HepG2 (cell line): ENCODE measurements around the gene GPC3. TPM values are rescaled to one million over a fixed set of nuclear protein-coding genes. Genes with fewer than 3 reads are reported as not detected.

Source experiments
- ATAC-seq: fragments of 200-7000 bp; cut with Tn5 transposase; 3 replicates; pipeline ENCODE4 v1.9.1; 2020; ENCODE audit warnings: mild to moderate bottlenecking, moderate library complexity
- BruUV-seq: library from RNA; stranded (reverse); fragments of 400-500 nt; replicated peaks from 2 replicates; lab custom pipeline; 2021; lab: Mats Ljungman, UMichigan
- CTCF ChIA-PET: fragments of 300-600 bp; formaldehyde crosslinking; extraction: SDS; loops from one replicate; lab custom pipeline; 2021; ENCODE audit warnings: low total read pairs, inconsistent platforms, low intra/inter-chr PET ratio; lab: Yijun Ruan, JAX
- POLR2A ChIA-PET: fragments of 350-600 bp; sonication (Branson Sonifier 250); formaldehyde crosslinking; loops from one replicate; lab custom pipeline; 2020; ENCODE audit warnings: antibody characterized with exemption, inconsistent platforms; lab: Yijun Ruan, JAX
- DNase-seq: peaks from one replicate; pipeline ENCODE4 v3.0.0-alpha.2; 2015; ENCODE audit warnings: low spot score
- FAIRE-seq: peaks from 3 replicates; lab custom pipeline; 2011; peaks lifted over from hg19 to GRCh38; lab: Jason Lieb, UNC
- H2AFZ ChIP-seq: one replicate; pipeline ENCODE4 v1.6.1; 2011; ENCODE audit warnings: low read length, inconsistent platforms
- H3K27ac ChIP-seq: fragments of 300-600 bp; 3 replicates; pipeline ENCODE4 v1.8.0; 2011; ENCODE audit warnings: mixed run types, mild to moderate bottlenecking, mixed read lengths, low read length, inconsistent platforms; ENCODE audit not compliant: insufficient read depth; ENCODE audit errors: extremely low read length
- H3K27me3 ChIP-seq, 2 experiments: fragments of 200-600 bp in 1 of 2; 2 replicates in 1 of 2; 3 replicates in 1 of 2; pipeline versions ENCODE4 v1.6.0 to v1.8.0; 2011; ENCODE audit warnings: low read length in 2 of 2, mild to moderate bottlenecking in 2 of 2, moderate library complexity in 2 of 2, inconsistent platforms in 1 of 2; ENCODE audit not compliant: insufficient read depth in 2 of 2, control insufficient read depth in 1 of 2
- H3K36me3 ChIP-seq, 2 experiments: fragments of 200-600 bp in 1 of 2; replicated peaks in 1 of 2; 2 replicates in 1 of 2; 3 replicates in 1 of 2; pipeline versions ENCODE4 v1.5.1 to v1.8.0; 2011; ENCODE audit warnings: low read length in 2 of 2, inconsistent platforms in 1 of 2; ENCODE audit not compliant: insufficient read depth in 2 of 2, control insufficient read depth in 1 of 2
- H3K4me1 ChIP-seq: 2 replicates; pipeline ENCODE4 v1.5.1; 2012; ENCODE audit warnings: low read length, inconsistent platforms; ENCODE audit not compliant: insufficient read depth
- H3K4me2 ChIP-seq: 2 replicates; pipeline ENCODE4 v1.6.0; 2011; ENCODE audit warnings: low read depth, low read length, inconsistent platforms
- H3K4me3 ChIP-seq, 3 experiments: fragments of 200-600 bp in 1 of 3; sonication (generic), shearing (Covaris generic) in 1 of 3; replicated peaks in 1 of 3; 2 replicates each; pipeline ENCODE4 v1.5.1; 2011 to 2016; ENCODE audit warnings: low read length in 3 of 3, inconsistent platforms in 2 of 3, low read depth in 2 of 3, mild to moderate bottlenecking in 2 of 3, control low read depth in 1 of 3, mixed read lengths in 1 of 3; ENCODE audit not compliant: insufficient read depth in 1 of 3
- H3K79me2 ChIP-seq: one replicate; pipeline ENCODE4 v1.6.1; 2011; ENCODE audit warnings: low read length, inconsistent platforms; ENCODE audit not compliant: insufficient read depth
- H3K9ac ChIP-seq: 2 replicates; pipeline ENCODE4 v1.6.0; 2011; ENCODE audit warnings: mild to moderate bottlenecking, low read depth, low read length, inconsistent platforms; ENCODE audit not compliant: insufficient read depth
- H3K9me3 ChIP-seq: 2 replicates; pipeline ENCODE4 v1.5.1; 2012; ENCODE audit warnings: mild to moderate bottlenecking, low read length
- H4K20me1 ChIP-seq: 2 replicates; pipeline ENCODE4 v1.6.0; 2011; ENCODE audit warnings: inconsistent platforms, mild to moderate bottlenecking, low read length, moderate library complexity; ENCODE audit not compliant: insufficient read depth
- CCAR2 ChIP-seq: fragments of 200-400 bp; formaldehyde crosslinking; optimal IDR thresholded peaks from 2 replicates; pipeline ENCODE3; 2018; ENCODE audit warnings: low read depth, mild to moderate bottlenecking, low read length, moderate library complexity
- CTCF ChIP-seq: sonication (generic); formaldehyde crosslinking; IDR thresholded peaks from 2 replicates; pipeline ENCODE4 v1.5.0; 2020; ENCODE audit warnings: mild to moderate bottlenecking, missing genetic modification reagents, moderate library complexity
- LCORL ChIP-seq, 2 experiments: fragments of 450-650 bp in 1 of 2; sonication (generic) in 1 of 2; formaldehyde crosslinking in 1 of 2; IDR thresholded peaks; 2 replicates each; pipeline versions ENCODE4 v1.5.0 to v1.6.1; 2017 to 2020; ENCODE audit warnings: antibody characterized with exemption in 1 of 2, missing genetic modification reagents in 1 of 2
- NR1H2 ChIP-seq: sonication (generic); formaldehyde crosslinking; IDR thresholded peaks from 2 replicates; pipeline ENCODE4 v1.8.1; 2022; ENCODE audit warnings: low read depth, missing genetic modification reagents, borderline replicate concordance
- POLR2A ChIP-seq, 2 experiments: IDR thresholded peaks; 2 replicates each; pipeline ENCODE4 v1.6.1; 2011; ENCODE audit warnings: low read depth in 2 of 2, low read length in 2 of 2, mild to moderate bottlenecking in 1 of 2, moderate library complexity in 1 of 2; ENCODE audit not compliant: insufficient read depth in 1 of 2
- POLR2AphosphoS5 ChIP-seq: IDR thresholded peaks from 2 replicates; pipeline ENCODE4 v1.6.1; 2012; ENCODE audit warnings: low read depth, low read length
- RBM22 ChIP-seq: fragments of 200-400 bp; formaldehyde crosslinking; optimal IDR thresholded peaks from 2 replicates; pipeline ENCODE3; 2017; ENCODE audit warnings: mild to moderate bottlenecking, low read length, moderate library complexity
- ZNF362 ChIP-seq: sonication (generic); formaldehyde crosslinking; IDR thresholded peaks from 2 replicates; pipeline ENCODE4 v1.4.0; 2020; ENCODE audit warnings: missing genetic modification reagents, mild to moderate bottlenecking, borderline replicate concordance
- ZNF644 ChIP-seq: IDR thresholded peaks from 2 replicates; pipeline ENCODE4 v1.6.1; 2016; ENCODE audit warnings: low read depth
- WGBS: methylation state at CpG from one replicate; pipeline ENCODE4 v1.1.6; 2017; ENCODE audit warnings: low lambda C conversion rate; 5-methylcytosine and 5-hydroxymethylcytosine counted together
- in situ Hi-C: cut with HindIII; loops from 2 replicates; pipeline ENCODE4 v1.10.0; 2017; ENCODE audit warnings: low pct_unique_long_range_greater_than_20kb; ENCODE audit not compliant: extremely low pct_ligation_motif_present
- intact Hi-C: fragments of 100-400 bp; cut with micrococcal nuclease; formaldehyde crosslinking; loops from one replicate; pipeline ENCODE4 v1.10.0; 2022; ENCODE audit not compliant: unreplicated experiment
- polyA plus RNA-seq, 8 experiments: library from polyadenylated mRNA; depleted of rRNA in 3 of 8; stranded (reverse) in 7 of 8; unstranded in 1 of 8; fragments of >200 nt; fragmentation: Illumina TruSeq in 4 of 8; extraction: Trizol in 4 of 8; gene quantifications; 2 replicates each; pipeline versions ENCODE4 v1.2.1 to v1.2.3, GENCODE V29; 2011 to 2016; ENCODE audit warnings: low read depth in 4 of 8, missing spikeins in 1 of 8, mixed read lengths in 1 of 8; ENCODE audit not compliant: insufficient read depth in 1 of 8
- total RNA-seq, 5 experiments: library from RNA; depleted of rRNA; stranded (reverse); fragments of >200 nt; fragmentation: Illumina TruSeq; extraction: Trizol; gene quantifications; 2 replicates each; pipeline ENCODE4 v1.2.3, GENCODE V29; 2016; ENCODE audit warnings: low read depth in 1 of 5

Gene GPC3
- total and polyA plus RNA-seq, 2 of the 13 experiments (the other 11 are each of a cell fraction or from before 2014, with no cell fraction given), result 1,799 to 3,263 TPM

GRCh38 chrX:133922390-133922771 is 63.0 kb downstream of the GPC3 start:
- intact Hi-C loops (no loop called here), in situ Hi-C loops (no loop called here)
- ChIA-PET CTCF (no interaction called here), POLR2A (interaction anchor here (1.3 kb wide), 1 partner anchor 8 kb away, joined by 3 read pairs; no protein-coding TSS in a partner anchor)
- Histone ChIP-seq H3K9ac (no peak overlapping the region), H2AFZ (no peak overlapping the region), H3K4me1 (peaks cover 72% of the 10 kb centered on the region), H3K9me3 (no peaks in the 10 kb centered on the region), H3K4me3 (no peak overlapping the region), H3K36me3 (peaks cover 5 to 41% of the 10 kb centered on the region in 2 experiments), H4K20me1 (peaks cover 86% of the 10 kb centered on the region), H3K27ac (peak overlapping the region; percentile 22), H3K27me3 (no peaks in the 10 kb centered on the region), H3K79me2 (peaks cover 78% of the 10 kb centered on the region), H3K4me2 (no peak overlapping the region)
- DNase-seq (no peak), ATAC-seq (peak; percentile 3; the same call in 2 of the 3 replicates), FAIRE-seq (no peak)
- TF ChIP-seq LCORL (IDR thresholded peaks at IDR 0.05) (no peak), LCORL (CRISPR knock-in tag; IDR thresholded peaks at IDR 0.05) (no peak), POLR2AphosphoS5 (0 out of 2 replicates have a peak, but pooled peaks have one; percentile 4), CCAR2 (no peak), NR1H2 (CRISPR knock-in tag) (no peak), ZNF362 (CRISPR knock-in tag) (no peak)
- WGBS, result 88% methylated on average over 2 of the region's 2 CpGs
- no TSS peak for BruUV-seq

GRCh38 chrX:133921764-133922389 is 63.5 kb downstream of the GPC3 start:
- peaks cover 5 to 41% of the 10 kb centered on the region in 2 experiments for H3K36me3 ChIP-seq
- TF ChIP-seq ZNF644 (CRISPR knock-in tag), result no peak
- peak; percentile 57 for TF ChIP-seq CTCF (CRISPR knock-in tag)
- TF ChIP-seq POLR2A (IDR thresholded peaks at IDR 0.05; ENCODE audit: insufficient read depth in 1 of 2, low read depth in 2 of 2, low read length in 2 of 2), result 0 out of 4 replicates have a peak, but pooled peaks of 1 of the 2 experiments have one; percentile 27
- peak; percentile 91 for TF ChIP-seq RBM22
- 0 out of 2 replicates have a peak, but pooled peaks have one; percentile 11 for TF ChIP-seq POLR2AphosphoS5
- in situ Hi-C loops, result no loop called here
- no peak overlapping the region for H3K4me2 ChIP-seq
- BruUV-seq, result no TSS peak
- peak overlapping the region; percentile 22 for H3K27ac ChIP-seq
- ChIA-PET POLR2A (interaction anchor here (1.3 kb wide), 1 partner anchor 8 kb away, joined by 3 read pairs; no protein-coding TSS in a partner anchor), CTCF (no interaction called here)
- DNase-seq, result peak; percentile 19
- H3K9me3 ChIP-seq, result no peaks in the 10 kb centered on the region
- intact Hi-C loops, result no loop called here
- H3K9ac ChIP-seq, result no peak overlapping the region
- no peak for FAIRE-seq
- H2AFZ ChIP-seq, result no peak overlapping the region
- peaks cover 86% of the 10 kb centered on the region for H4K20me1 ChIP-seq
- peaks cover 83% of the 10 kb centered on the region for H3K79me2 ChIP-seq
- WGBS, result 77% methylated on average over 5 of the region's 7 CpGs
- ATAC-seq, result peak; percentile 59
- no peak overlapping the region for H3K4me3 ChIP-seq
- peaks cover 72% of the 10 kb centered on the region for H3K4me1 ChIP-seq
- no peaks in the 10 kb centered on the region for H3K27me3 ChIP-seq
